ENCODE measurements around the gene FABP1. TPM values are rescaled to one million over a fixed set of nuclear protein-coding genes. Genes with fewer than 3 reads are reported as not detected.

The FABP1 gene
- total RNA-seq, 1 donor from 2014 or later, result not detected

DNA sequence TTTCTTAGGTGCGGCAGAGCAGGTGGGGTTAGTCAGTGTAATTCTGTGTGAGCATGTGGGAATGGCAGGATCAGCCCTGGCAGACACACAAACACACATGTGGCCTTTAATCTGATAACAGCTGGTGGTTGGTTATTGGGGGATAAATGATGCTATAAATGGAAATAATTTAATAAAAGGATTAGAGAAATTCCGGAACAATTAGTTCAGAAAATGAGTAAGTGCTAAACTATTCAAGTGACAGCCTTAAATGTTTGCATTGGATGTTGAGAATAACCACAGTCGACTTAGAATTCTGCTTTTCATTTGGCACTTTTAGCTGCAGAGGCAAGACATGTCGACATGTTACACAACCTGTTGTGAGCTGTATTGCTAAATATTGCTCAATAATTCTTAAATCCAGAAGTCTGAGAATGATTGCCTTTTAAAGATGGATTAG is 53.0 kb downstream of the FABP1 start:
- POLR2A ChIA-PET, result interaction anchor here (0.5 kb wide), 1 partner anchor 63 kb away, joined by 3 read pairs; no protein-coding TSS in a partner anchor
- Mint-ChIP-seq H3K27me3 (peaks cover 4% of the 10 kb centered on the region), H3K27ac (no peak overlapping the region), H3K4me3 (no peak overlapping the region), H3K36me3 (ENCODE audit: low read depth) (no peaks in the 10 kb centered on the region), H3K4me1 (no peaks in the 10 kb centered on the region), H3K9me3 (no peaks in the 10 kb centered on the region)
- DNase-seq, result no peak
- TF ChIP-seq, protein P1, sequence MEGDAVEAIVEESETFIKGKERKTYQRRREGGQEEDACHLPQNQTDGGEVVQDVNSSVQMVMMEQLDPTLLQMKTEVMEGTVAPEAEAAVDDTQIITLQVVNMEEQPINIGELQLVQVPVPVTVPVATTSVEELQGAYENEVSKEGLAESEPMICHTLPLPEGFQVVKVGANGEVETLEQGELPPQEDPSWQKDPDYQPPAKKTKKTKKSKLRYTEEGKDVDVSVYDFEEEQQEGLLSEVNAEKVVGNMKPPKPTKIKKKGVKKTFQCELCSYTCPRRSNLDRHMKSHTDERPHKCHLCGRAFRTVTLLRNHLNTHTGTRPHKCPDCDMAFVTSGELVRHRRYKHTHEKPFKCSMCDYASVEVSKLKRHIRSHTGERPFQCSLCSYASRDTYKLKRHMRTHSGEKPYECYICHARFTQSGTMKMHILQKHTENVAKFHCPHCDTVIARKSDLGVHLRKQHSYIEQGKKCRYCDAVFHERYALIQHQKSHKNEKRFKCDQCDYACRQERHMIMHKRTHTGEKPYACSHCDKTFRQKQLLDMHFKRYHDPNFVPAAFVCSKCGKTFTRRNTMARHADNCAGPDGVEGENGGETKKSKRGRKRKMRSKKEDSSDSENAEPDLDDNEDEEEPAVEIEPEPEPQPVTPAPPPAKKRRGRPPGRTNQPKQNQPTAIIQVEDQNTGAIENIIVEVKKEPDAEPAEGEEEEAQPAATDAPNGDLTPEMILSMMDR (IDR thresholded peaks at IDR 0.05), result no peak
- intact Hi-C loops (cut with micrococcal nuclease), result no loop called here
- ATAC-seq (ENCODE audit: low read depth), result no peak
- CTCF ChIA-PET, result interaction anchor here (1.7 kb wide), 1 partner anchor 14 kb away, joined by 5 read pairs; no protein-coding TSS in a partner anchor

DNA sequence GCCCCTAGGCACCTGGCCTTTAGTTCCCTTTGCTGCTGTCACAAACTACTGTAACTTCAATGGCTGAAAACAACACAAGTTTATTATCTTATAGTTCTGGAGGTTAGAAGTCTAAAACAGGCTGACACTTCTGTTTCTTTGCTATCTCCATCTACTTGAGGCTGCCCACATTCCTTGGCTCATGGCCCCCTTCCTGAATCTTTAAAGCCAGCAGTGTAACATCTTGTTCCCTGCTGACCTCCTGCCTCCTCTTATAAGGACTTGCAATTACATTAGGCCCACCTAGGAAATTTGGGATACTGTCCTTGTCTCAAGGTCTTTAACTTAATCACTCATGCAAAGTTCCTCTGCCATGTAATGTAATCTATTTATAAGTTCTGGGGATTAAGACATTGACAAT is 53.7 kb downstream of the FABP1 start:
- ChIA-PET CTCF (interaction anchor here (1.7 kb wide), 1 partner anchor 14 kb away, joined by 5 read pairs; no protein-coding TSS in a partner anchor), POLR2A (no interaction called here)
- ATAC-seq (ENCODE audit: low read depth) (no peak), DNase-seq (no peak)
- TF ChIP-seq, protein P1 (IDR thresholded peaks at IDR 0.05), result no peak
- intact Hi-C loops (cut with micrococcal nuclease), result no loop called here
- H3K4me1 Mint-ChIP-seq, result no peaks in the 10 kb centered on the region
- H3K36me3 Mint-ChIP-seq (ENCODE audit: low read depth), result no peaks in the 10 kb centered on the region
- H3K4me3 Mint-ChIP-seq, result no peak overlapping the region
- H3K27ac Mint-ChIP-seq, result no peak overlapping the region
- H3K9me3 Mint-ChIP-seq, result no peaks in the 10 kb centered on the region
- peaks cover 4% of the 10 kb centered on the region for H3K27me3 Mint-ChIP-seq

Other genes starting within 250 kb of the FABP1 start
- 9.7 and 19.5 TPM in 2 replicates for gene RNU2-63P, start 111.5 kb downstream of the FABP1 start, total RNA-seq
- 19.0 and 20.8 TPM in 2 replicates for gene KRCC1, start 72.3 kb downstream of the FABP1 start, total RNA-seq
- not detected in 2 replicates for gene SMYD1, start 60.2 kb downstream of the FABP1 start, total RNA-seq
- gene THNSL2, start 42.3 kb upstream of the FABP1 start, total RNA-seq, result 1.8 TPM in 2 replicates

Measured in activated B cell treated with CpG ODN at 0.5 μM for 24 hours (primary cell).